ENCODE data around the gene CYP2R1.

DNA sequence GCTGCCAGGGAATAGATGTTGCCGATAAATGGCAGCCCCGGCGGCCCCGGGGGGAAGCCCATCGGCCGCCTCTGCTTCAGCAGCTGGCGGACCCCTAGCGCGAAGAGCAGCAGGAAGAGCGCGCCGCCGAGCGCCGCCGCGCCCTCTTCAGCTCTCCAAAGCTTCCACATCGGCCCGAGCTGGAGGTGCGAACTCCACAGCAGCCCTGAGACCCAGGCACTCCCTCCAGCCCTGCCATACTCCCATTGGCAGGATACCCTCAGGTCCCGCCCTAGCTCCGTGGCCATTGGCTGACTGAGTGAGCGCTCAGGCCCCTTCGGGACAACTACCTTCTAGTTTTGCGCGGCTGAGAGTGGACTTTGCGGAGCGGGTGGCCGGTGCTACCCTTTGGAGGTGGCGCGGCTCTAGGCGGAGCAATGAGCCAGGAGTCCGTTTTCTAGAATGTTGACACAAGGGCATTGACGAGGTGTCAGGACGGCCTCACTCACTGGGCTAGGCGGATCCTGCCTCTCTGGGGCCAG lies at the start of gene CYP2R1:
- TF ChIP-seq, protein P1, sequence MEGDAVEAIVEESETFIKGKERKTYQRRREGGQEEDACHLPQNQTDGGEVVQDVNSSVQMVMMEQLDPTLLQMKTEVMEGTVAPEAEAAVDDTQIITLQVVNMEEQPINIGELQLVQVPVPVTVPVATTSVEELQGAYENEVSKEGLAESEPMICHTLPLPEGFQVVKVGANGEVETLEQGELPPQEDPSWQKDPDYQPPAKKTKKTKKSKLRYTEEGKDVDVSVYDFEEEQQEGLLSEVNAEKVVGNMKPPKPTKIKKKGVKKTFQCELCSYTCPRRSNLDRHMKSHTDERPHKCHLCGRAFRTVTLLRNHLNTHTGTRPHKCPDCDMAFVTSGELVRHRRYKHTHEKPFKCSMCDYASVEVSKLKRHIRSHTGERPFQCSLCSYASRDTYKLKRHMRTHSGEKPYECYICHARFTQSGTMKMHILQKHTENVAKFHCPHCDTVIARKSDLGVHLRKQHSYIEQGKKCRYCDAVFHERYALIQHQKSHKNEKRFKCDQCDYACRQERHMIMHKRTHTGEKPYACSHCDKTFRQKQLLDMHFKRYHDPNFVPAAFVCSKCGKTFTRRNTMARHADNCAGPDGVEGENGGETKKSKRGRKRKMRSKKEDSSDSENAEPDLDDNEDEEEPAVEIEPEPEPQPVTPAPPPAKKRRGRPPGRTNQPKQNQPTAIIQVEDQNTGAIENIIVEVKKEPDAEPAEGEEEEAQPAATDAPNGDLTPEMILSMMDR (IDR thresholded peaks at IDR 0.05): no peak
- TF ChIP-seq POLR2A (IDR thresholded peaks at IDR 0.05): peak in 1 of 2 donors; percentile 35
